HepG2 (cell line): ENCODE results near the gene SCN7A. TPM values are rescaled to one million over a fixed set of nuclear protein-coding genes. Genes with fewer than 3 reads are reported as not detected.

ENCODE experiments used
- CBFB ChIP-seq: sonication (generic); formaldehyde crosslinking; IDR thresholded peaks from 2 replicates; pipeline ENCODE4 v1.4.0; 2020; ENCODE audit warnings: missing genetic modification reagents
- GZF1 ChIP-seq: sonication (generic); formaldehyde crosslinking; IDR thresholded peaks from 2 replicates; pipeline ENCODE4 v1.5.1; 2020; ENCODE audit warnings: mild to moderate bottlenecking, missing genetic modification reagents
- KLF16 ChIP-seq, 2 experiments: sonication (generic) in 1 of 2; formaldehyde crosslinking in 1 of 2; IDR thresholded peaks; 2 replicates each; pipeline versions ENCODE4 v1.6.1 to v1.8.0; 2016 to 2023; ENCODE audit warnings: missing genetic modification reagents in 2 of 2, missing compliant biosample characterization in 1 of 2
- NFE2 ChIP-seq: sonication (generic); formaldehyde crosslinking; IDR thresholded peaks from 2 replicates; pipeline ENCODE4 v1.4.0; 2020; ENCODE audit warnings: missing genetic modification reagents
- ZFP41 ChIP-seq: sonication (generic); formaldehyde crosslinking; IDR thresholded peaks from 2 replicates; pipeline ENCODE4 v1.4.0; 2020; ENCODE audit warnings: mild to moderate bottlenecking, missing genetic modification reagents, borderline replicate concordance
- ZNF235 ChIP-seq: sonication (generic); formaldehyde crosslinking; IDR thresholded peaks from 2 replicates; pipeline ENCODE4 v1.8.1; 2023; ENCODE audit warnings: mild to moderate bottlenecking, missing genetic modification reagents, borderline replicate concordance
- polyA plus RNA-seq, 8 experiments: library from polyadenylated mRNA; depleted of rRNA in 3 of 8; stranded (reverse) in 7 of 8; unstranded in 1 of 8; fragments of >200 nt; fragmentation: Illumina TruSeq in 4 of 8; extraction: Trizol in 4 of 8; gene quantifications; 2 replicates each; pipeline versions ENCODE4 v1.2.1 to v1.2.3, GENCODE V29; 2011 to 2016; ENCODE audit warnings: low read depth in 4 of 8, missing spikeins in 1 of 8, mixed read lengths in 1 of 8; ENCODE audit not compliant: insufficient read depth in 1 of 8
- total RNA-seq, 5 experiments: library from RNA; depleted of rRNA; stranded (reverse); fragments of >200 nt; fragmentation: Illumina TruSeq; extraction: Trizol; gene quantifications; 2 replicates each; pipeline ENCODE4 v1.2.3, GENCODE V29; 2016; ENCODE audit warnings: low read depth in 1 of 5
- TF ChIP-seq, protein P1 (sequence below): sonication (generic); formaldehyde crosslinking; IDR thresholded peaks from 2 replicates; pipeline ENCODE4 v1.4.0; 2020; ENCODE audit warnings: missing genetic modification reagents, borderline replicate concordance
- TF ChIP-seq, protein P2 (sequence below): IDR thresholded peaks from 2 replicates; pipeline ENCODE4 v1.6.1; 2012; ENCODE audit warnings: inconsistent platforms
- TF ChIP-seq, protein P3 (sequence below): sonication (generic); formaldehyde crosslinking; IDR thresholded peaks from 2 replicates; pipeline ENCODE4 v1.5.0; 2020; ENCODE audit warnings: mild to moderate bottlenecking, missing genetic modification reagents, moderate library complexity
- TF ChIP-seq, protein P4 (sequence below): sonication (generic); formaldehyde crosslinking; IDR thresholded peaks from 2 replicates; pipeline ENCODE4 v1.5.1; 2020; ENCODE audit warnings: missing genetic modification reagents, mild to moderate bottlenecking, borderline replicate concordance
- TF ChIP-seq, protein P5 (sequence below): sonication (generic); formaldehyde crosslinking; IDR thresholded peaks from 2 replicates; pipeline ENCODE4 v1.5.0; 2020; ENCODE audit warnings: missing genetic modification reagents
- TF ChIP-seq, protein P6 (sequence below): sonication (generic); formaldehyde crosslinking; IDR thresholded peaks from 2 replicates; pipeline ENCODE4 v1.4.0; 2020; ENCODE audit warnings: missing genetic modification reagents

The SCN7A gene
- total and polyA plus RNA-seq, 2 of the 13 experiments (the other 11 are each of a cell fraction or from before 2014, with no cell fraction given) = 0.01 TPM; not detected in 1

DNA sequence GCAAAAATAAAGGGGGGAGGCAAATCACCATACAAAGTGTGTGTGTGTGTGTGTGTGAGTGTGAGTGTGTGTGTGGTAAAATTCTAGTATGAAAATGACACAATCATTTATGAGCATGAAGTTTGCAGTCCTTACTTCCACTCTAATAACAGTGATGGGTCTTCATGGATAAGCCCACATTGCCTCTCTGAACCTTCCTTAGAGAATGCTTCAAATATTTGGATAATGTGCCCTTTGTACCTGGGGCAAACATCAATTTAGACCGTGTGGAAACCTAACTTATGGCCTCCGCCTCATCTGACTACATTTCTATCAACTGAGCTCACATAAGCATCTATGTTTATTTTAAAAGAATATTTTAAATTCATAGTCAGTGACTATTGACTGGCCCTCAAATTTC is 122.0 kb downstream of the SCN7A start (continued):
- TF ChIP-seq, protein P1, sequence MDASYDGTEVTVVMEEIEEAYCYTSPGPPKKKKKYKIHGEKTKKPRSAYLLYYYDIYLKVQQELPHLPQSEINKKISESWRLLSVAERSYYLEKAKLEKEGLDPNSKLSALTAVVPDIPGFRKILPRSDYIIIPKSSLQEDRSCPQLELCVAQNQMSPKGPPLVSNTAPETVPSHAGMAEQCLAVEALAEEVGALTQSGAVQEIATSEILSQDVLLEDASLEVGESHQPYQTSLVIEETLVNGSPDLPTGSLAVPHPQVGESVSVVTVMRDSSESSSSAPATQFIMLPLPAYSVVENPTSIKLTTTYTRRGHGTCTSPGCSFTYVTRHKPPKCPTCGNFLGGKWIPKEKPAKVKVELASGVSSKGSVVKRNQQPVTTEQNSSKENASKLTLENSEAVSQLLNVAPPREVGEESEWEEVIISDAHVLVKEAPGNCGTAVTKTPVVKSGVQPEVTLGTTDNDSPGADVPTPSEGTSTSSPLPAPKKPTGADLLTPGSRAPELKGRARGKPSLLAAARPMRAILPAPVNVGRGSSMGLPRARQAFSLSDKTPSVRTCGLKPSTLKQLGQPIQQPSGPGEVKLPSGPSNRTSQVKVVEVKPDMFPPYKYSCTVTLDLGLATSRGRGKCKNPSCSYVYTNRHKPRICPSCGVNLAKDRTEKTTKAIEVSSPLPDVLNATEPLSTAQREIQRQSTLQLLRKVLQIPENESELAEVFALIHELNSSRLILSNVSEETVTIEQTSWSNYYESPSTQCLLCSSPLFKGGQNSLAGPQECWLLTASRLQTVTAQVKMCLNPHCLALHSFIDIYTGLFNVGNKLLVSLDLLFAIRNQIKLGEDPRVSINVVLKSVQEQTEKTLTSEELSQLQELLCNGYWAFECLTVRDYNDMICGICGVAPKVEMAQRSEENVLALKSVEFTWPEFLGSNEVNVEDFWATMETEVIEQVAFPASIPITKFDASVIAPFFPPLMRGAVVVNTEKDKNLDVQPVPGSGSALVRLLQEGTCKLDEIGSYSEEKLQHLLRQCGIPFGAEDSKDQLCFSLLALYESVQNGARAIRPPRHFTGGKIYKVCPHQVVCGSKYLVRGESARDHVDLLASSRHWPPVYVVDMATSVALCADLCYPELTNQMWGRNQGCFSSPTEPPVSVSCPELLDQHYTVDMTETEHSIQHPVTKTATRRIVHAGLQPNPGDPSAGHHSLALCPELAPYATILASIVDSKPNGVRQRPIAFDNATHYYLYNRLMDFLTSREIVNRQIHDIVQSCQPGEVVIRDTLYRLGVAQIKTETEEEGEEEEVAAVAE (CRISPR knock-in tag) = no peak
- TF ChIP-seq ZNF235 (no peak), KLF16 (CRISPR knock-in tag; IDR thresholded peaks at IDR 0.05) (no peak; a peak in 1 of 4 replicates), GZF1 (CRISPR knock-in tag) (peak; percentile 35; the same call in 1 of the 2 replicates), ZFP41 (no peak), NFE2 (CRISPR knock-in tag) (no peak), CBFB (CRISPR knock-in tag) (no peak)
- TF ChIP-seq, protein P2, sequence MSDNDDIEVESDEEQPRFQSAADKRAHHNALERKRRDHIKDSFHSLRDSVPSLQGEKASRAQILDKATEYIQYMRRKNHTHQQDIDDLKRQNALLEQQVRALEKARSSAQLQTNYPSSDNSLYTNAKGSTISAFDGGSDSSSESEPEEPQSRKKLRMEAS = peak; percentile 43; the same call in 1 of the 2 replicates
- TF ChIP-seq, protein P3, sequence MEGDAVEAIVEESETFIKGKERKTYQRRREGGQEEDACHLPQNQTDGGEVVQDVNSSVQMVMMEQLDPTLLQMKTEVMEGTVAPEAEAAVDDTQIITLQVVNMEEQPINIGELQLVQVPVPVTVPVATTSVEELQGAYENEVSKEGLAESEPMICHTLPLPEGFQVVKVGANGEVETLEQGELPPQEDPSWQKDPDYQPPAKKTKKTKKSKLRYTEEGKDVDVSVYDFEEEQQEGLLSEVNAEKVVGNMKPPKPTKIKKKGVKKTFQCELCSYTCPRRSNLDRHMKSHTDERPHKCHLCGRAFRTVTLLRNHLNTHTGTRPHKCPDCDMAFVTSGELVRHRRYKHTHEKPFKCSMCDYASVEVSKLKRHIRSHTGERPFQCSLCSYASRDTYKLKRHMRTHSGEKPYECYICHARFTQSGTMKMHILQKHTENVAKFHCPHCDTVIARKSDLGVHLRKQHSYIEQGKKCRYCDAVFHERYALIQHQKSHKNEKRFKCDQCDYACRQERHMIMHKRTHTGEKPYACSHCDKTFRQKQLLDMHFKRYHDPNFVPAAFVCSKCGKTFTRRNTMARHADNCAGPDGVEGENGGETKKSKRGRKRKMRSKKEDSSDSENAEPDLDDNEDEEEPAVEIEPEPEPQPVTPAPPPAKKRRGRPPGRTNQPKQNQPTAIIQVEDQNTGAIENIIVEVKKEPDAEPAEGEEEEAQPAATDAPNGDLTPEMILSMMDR (CRISPR knock-in tag) = no peak
- TF ChIP-seq, protein P4, sequence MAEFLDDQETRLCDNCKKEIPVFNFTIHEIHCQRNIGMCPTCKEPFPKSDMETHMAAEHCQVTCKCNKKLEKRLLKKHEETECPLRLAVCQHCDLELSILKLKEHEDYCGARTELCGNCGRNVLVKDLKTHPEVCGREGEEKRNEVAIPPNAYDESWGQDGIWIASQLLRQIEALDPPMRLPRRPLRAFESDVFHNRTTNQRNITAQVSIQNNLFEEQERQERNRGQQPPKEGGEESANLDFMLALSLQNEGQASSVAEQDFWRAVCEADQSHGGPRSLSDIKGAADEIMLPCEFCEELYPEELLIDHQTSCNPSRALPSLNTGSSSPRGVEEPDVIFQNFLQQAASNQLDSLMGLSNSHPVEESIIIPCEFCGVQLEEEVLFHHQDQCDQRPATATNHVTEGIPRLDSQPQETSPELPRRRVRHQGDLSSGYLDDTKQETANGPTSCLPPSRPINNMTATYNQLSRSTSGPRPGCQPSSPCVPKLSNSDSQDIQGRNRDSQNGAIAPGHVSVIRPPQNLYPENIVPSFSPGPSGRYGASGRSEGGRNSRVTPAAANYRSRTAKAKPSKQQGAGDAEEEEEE (CRISPR knock-in tag) = no peak
- TF ChIP-seq, protein P5, sequence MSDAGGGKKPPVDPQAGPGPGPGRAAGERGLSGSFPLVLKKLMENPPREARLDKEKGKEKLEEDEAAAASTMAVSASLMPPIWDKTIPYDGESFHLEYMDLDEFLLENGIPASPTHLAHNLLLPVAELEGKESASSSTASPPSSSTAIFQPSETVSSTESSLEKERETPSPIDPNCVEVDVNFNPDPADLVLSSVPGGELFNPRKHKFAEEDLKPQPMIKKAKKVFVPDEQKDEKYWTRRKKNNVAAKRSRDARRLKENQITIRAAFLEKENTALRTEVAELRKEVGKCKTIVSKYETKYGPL (CRISPR knock-in tag) = no peak
- TF ChIP-seq, protein P6, sequence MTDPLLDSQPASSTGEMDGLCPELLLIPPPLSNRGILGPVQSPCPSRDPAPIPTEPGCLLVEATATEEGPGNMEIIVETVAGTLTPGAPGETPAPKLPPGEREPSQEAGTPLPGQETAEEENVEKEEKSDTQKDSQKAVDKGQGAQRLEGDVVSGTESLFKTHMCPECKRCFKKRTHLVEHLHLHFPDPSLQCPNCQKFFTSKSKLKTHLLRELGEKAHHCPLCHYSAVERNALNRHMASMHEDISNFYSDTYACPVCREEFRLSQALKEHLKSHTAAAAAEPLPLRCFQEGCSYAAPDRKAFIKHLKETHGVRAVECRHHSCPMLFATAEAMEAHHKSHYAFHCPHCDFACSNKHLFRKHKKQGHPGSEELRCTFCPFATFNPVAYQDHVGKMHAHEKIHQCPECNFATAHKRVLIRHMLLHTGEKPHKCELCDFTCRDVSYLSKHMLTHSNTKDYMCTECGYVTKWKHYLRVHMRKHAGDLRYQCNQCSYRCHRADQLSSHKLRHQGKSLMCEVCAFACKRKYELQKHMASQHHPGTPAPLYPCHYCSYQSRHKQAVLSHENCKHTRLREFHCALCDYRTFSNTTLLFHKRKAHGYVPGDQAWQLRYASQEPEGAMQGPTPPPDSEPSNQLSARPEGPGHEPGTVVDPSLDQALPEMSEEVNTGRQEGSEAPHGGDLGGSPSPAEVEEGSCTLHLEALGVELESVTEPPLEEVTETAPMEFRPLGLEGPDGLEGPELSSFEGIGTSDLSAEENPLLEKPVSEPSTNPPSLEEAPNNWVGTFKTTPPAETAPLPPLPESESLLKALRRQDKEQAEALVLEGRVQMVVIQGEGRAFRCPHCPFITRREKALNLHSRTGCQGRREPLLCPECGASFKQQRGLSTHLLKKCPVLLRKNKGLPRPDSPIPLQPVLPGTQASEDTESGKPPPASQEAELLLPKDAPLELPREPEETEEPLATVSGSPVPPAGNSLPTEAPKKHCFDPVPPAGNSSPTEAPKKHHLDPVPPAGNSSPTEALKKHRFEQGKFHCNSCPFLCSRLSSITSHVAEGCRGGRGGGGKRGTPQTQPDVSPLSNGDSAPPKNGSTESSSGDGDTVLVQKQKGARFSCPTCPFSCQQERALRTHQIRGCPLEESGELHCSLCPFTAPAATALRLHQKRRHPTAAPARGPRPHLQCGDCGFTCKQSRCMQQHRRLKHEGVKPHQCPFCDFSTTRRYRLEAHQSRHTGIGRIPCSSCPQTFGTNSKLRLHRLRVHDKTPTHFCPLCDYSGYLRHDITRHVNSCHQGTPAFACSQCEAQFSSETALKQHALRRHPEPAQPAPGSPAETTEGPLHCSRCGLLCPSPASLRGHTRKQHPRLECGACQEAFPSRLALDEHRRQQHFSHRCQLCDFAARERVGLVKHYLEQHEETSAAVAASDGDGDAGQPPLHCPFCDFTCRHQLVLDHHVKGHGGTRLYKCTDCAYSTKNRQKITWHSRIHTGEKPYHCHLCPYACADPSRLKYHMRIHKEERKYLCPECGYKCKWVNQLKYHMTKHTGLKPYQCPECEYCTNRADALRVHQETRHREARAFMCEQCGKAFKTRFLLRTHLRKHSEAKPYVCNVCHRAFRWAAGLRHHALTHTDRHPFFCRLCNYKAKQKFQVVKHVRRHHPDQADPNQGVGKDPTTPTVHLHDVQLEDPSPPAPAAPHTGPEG = no peak
